ENCODE data around the gene CSTF1.

DNA sequence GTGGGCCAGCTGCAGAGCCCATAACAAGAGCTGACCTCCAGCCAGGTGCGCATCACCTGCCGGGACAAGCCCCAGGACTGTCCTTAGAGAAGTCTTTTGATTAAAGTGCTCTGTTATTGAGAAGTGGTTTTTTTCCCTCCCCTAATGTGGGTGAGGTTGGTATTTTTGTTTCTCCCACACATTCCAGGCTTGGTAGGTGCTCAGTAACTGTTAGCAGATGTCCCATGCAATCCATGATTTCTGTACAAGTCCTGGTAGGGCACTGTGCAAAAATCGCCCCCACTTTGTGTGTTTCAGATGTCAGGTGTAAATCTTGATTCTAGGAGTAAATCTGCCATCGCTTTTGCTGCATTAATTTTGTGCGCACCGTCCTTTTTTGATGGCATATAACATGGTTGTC lies 29.0 kb upstream of the CSTF1 start:
- TF ChIP-seq, protein P1, sequence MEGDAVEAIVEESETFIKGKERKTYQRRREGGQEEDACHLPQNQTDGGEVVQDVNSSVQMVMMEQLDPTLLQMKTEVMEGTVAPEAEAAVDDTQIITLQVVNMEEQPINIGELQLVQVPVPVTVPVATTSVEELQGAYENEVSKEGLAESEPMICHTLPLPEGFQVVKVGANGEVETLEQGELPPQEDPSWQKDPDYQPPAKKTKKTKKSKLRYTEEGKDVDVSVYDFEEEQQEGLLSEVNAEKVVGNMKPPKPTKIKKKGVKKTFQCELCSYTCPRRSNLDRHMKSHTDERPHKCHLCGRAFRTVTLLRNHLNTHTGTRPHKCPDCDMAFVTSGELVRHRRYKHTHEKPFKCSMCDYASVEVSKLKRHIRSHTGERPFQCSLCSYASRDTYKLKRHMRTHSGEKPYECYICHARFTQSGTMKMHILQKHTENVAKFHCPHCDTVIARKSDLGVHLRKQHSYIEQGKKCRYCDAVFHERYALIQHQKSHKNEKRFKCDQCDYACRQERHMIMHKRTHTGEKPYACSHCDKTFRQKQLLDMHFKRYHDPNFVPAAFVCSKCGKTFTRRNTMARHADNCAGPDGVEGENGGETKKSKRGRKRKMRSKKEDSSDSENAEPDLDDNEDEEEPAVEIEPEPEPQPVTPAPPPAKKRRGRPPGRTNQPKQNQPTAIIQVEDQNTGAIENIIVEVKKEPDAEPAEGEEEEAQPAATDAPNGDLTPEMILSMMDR (IDR thresholded peaks at IDR 0.05; ENCODE audit: poor library complexity) = no peak
- TF ChIP-seq EZH2 (IDR thresholded peaks at IDR 0.05; ENCODE audit: borderline replicate concordance) (no peak), EZH2phosphoT487 (IDR thresholded peaks at IDR 0.05; ENCODE audit: low read depth, severe bottlenecking, unreplicated experiment) (no peak)

Measured in hepatocyte (in vitro differentiated cells).